Fibroblast of gingiva (primary cell): ENCODE results near the gene USH2A.
A peak's percentile ranks its signal among the peaks of the same experiment; 100 is the strongest.

Experiments
- DNase-seq: peaks from one replicate; pipeline ENCODE4 v3.0.0-alpha.2; 2011; ENCODE audit warnings: low read depth

USH2A gene

GRCh38 chr1:215786997-215787396, 636.3 kb downstream of the USH2A start:
- DNase-seq = no peak

GRCh38 chr1:215780641-215781040, 642.6 kb downstream of the USH2A start:
- DNase-seq = no peak

- DNase-seq = no peak
Observed at GRCh38 chr1:215780139-215780538, 643.1 kb downstream of the USH2A start.

DNA sequence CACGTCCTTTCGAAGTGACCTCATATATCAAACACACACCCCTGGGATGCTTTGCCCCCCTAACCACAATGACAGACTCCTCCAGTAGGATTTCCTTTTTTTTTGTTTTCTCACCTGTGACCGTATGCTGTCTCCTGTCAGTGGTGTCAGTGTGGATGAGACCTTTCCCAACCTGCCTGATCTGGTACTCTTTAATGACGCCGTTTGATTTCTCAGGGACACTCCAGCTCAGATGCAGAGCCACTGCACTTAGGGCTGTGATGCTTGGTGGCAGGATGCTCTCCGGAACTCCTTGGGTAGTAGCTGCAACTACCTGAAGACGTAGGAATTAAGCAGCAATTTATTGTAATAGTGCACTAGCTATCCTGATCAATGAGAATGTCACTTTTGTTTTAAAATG, 643.5 kb downstream of the USH2A start:
- no peak for DNase-seq

DNA sequence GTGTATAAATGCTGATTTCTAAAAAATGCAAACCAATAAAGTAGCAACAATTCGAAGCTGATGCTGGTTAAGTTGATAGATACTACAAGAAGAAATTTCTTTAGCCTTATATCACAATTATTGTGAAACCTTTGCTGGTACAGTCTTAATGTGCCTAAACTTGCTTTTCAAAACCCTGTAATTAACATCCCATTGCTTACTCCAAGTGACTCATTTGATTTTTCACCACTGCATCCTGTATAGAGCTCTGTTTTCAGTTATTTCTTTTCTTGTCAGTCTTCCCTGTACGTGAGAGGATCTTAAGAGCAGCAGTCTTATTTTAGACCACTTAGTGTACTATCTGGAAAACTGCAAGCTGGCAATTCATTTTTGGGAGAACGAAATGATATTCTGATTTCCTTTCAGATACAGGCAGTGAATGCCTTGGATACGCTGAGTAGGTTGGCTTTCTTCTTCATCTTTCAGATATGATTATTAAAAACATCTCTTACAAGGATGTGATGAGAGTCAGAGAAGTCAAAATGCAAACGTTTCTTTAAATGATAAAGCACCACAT, 645.8 kb downstream of the USH2A start:
- DNase-seq = peak; percentile 11

DNA sequence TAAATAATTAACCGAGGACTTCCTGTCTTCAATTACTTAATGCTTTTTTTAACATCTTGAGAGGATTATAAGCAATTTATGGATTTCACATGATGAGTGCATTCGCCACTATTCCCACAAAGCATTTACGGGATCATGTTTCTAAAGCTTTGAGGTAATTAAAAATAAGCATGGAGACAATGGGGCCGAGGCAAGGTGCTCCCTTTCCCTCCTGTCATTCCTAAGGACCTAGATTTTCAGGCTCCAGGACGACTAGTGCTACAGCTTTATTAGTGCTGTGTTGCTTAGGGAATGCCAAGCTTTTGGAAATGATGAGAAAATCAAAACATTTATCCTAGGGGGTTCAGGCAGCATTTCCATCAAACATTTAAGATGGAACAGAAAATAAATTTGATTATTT, 646.9 kb downstream of the USH2A start:
- DNase-seq = no peak

GRCh38 chr1:215772151-215772550, 651.1 kb downstream of the USH2A start:
- no peak for DNase-seq

GRCh38 chr1:215768303-215768702, 654.9 kb downstream of the USH2A start:
- no peak for DNase-seq

DNA sequence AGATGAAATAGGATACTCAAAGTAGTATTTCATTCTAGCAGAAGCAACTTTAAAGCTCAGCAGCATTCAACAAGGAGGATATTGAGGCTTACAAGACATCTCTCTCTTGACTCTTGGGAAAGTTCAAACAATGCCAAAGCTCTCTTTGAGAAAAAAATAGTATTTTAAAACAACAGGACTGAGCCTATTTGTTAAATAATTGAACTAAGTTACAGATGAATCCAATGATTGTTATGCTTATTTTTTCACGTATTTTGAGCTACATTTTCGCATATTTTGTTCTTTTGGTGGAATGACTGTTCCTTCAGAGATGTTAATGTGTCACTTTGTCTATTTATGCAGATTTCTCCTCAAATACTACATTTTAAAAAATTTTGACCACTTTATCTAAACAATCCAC, 655.5 kb downstream of the USH2A start:
- DNase-seq = no peak

DNA sequence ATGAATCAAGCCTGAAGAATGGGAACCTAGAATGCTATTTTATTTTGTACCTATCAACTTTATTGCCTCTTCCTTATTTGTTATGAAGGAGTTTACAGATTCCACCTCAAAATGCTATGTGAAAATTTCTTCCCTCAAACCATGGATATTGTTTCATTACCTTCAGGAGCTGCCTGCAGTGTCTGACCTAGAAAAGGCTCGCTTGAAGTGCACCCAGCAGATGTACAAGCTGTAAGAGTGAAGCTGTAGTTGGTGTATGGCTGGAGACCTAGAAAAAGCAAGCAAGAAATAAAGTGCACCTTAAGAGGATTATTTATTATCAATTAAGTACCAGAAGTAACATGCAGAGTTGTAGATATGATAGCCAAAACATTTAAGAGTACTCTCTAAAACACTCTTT, 656.7 kb downstream of the USH2A start:
- DNase-seq = no peak

- no peak for DNase-seq
Observed at GRCh38 chr1:215765833-215766232, 657.4 kb downstream of the USH2A start.

DNA sequence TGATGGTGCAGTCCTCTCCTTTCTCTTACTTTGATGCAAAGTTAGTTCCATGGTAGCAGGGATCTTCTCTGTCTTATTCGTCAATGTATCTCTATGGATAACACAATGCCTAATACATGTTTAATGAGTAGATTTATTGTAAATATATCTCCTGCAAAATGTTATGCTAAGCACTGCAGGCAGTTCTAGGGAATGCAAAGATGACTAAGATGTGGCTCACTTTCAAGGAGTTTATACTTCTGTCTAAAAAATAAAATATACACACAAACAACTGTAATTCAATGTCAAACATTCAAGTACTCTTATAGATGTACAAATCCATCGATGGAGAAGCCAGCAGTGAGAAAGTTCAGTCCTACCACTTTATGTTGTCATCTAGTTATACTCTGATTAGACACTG, 661.8 kb downstream of the USH2A start:
- DNase-seq = no peak

GRCh38 chr1:215754112-215754511, 669.1 kb downstream of the USH2A start:
- no peak for DNase-seq

DNA sequence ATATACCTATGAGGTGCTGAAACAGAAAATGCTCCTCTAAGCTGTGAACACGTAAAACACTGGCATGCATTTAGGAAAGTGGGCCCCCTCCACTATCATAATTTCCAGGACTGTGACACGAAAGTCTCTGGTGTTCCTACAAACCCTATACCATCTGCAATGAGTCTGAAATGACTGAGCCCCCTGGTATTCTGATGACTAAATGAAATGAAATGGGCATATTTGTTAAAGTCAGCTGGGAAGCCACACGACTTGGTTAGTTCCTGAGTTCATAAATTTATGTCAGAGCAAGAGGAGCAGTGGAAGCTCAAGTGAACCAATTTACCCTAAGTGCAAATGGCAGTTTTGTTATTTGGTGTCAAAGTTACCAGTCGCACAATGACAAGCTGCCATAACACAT, 673.8 kb downstream of the USH2A start:
- DNase-seq = peak; percentile 1

- DNase-seq = no peak
Observed at GRCh38 chr1:215748431-215748830, 674.8 kb downstream of the USH2A start.

- no peak for DNase-seq
Observed at GRCh38 chr1:215744419-215744818, 678.8 kb downstream of the USH2A start.

DNA sequence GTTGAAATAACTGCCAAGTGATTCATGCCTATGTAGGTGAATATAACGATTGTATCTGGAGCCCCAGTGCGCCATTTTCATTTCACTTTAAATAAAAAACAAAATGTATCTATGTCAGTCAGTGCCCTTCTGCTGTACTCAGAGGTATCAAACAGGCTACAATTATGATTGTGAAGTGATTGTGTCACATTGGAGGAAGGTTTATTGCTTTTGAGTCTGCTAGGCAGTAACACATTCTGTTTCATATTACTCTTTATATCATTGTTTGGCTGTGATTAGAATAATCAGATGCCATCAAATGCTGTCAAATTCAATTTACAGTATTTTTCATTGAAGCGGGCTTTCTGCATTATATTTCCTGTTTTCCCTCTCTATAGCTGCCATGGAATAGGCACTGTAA, 684.2 kb downstream of the USH2A start:
- DNase-seq = no peak

DNA sequence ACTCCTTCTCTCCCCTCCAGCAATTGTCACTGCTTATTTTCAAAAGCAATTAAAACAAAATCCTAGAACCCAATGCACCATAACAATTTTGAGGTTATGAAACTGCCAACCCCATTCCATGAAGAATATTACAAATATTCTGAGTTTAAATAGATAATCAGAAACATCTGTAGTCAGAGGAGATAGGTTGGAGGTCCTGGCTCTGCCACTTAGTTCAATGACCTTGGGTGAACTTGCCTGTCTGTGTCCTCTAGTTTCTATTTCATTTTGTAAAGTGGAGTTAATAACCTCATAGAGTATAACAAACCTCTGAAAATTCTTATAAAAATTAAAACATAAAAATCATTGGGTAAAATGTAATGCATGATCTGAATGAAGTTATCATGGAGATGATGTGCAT, 691.5 kb downstream of the USH2A start:
- peak; percentile 2 for DNase-seq

GRCh38 chr1:215730600-215730999, 692.6 kb downstream of the USH2A start:
- DNase-seq = no peak

- DNase-seq = no peak
Observed at GRCh38 chr1:215728169-215728568, 695.1 kb downstream of the USH2A start.

- no peak for DNase-seq
Observed at GRCh38 chr1:215720126-215720525, 703.1 kb downstream of the USH2A start.

GRCh38 chr1:215719552-215719951, 703.7 kb downstream of the USH2A start:
- DNase-seq = no peak

DNA sequence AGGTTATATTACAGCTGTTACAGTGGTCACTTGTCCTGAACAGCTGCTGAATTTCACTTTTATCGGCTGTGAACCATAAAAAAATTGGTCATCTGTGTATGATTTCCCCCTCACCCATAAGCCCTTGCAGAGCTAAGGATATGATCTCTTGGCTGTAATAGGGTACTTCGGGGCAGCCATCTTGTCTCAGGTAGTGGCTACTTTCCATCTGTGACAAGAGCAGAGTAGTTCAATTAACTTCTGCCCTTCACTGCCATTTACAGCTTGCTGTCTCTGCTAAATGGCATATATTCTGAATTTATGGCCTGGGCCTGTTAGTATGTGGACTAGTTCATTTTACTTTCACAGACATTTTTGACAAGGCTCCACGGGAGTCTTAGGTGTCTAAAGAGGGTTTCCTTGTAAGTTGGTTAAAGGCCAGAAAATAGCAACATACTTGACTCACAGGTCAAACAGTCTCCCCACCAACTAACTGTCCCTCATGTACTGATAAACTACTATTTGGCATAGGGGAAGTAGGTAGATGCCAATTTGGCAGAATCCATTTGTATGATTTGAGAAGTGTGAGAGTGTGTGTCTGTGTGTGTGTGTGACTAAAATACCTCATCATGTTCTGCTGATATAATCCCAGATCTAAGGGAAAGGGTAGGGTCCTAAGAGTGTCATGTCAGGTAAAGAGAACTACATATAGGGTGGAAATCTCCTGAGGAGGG, 704.5 kb downstream of the USH2A start:
- DNase-seq = no peak
